T follicular helper cell (primary cell): Measurements from ENCODE around the gene PTPN3.

Experiments
- DNase-seq: peaks from one replicate; pipeline ENCODE4 v3.0.0-alpha.2; 2020; ENCODE audit warnings: low read depth

The PTPN3 gene

GRCh38 chr9:109506097-109506712 is 8.1 kb upstream of the PTPN3 start:
- DNase-seq = no peak

- no peak for DNase-seq
Measured at GRCh38 chr9:109504689-109505088, 6.6 kb upstream of the PTPN3 start.

GRCh38 chr9:109500421-109500974 is 2.4 kb upstream of the PTPN3 start:
- DNase-seq = no peak

- DNase-seq = no peak
Measured at GRCh38 chr9:109499631-109500410, 1.7 kb upstream of the PTPN3 start.

DNA sequence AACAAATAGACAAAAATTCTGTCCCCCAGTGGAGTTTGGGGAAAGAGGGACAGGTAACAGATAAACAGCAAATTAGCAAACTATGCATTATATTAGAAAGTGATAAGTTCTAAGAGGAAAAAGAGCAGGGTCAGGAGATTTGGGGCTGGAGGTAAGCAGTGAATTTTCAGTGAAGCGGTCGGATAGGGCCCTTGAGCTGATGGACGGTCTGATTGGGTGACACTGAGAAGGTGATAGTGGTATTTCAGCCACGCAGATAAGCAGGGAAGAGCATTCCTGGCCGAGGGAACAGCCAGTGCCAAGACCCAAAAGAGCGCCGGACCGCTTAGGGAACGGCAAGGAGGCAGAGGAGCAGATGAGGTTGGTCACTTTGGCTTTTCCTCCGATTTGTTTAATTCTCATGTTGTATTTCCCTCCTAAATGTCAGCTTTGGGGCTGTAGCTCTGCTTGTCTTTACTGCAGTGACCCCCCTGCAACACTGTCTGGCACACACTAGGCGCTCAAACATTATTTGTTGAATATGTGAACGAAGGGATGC is 1.1 kb upstream of the PTPN3 start:
- DNase-seq = no peak

DNA sequence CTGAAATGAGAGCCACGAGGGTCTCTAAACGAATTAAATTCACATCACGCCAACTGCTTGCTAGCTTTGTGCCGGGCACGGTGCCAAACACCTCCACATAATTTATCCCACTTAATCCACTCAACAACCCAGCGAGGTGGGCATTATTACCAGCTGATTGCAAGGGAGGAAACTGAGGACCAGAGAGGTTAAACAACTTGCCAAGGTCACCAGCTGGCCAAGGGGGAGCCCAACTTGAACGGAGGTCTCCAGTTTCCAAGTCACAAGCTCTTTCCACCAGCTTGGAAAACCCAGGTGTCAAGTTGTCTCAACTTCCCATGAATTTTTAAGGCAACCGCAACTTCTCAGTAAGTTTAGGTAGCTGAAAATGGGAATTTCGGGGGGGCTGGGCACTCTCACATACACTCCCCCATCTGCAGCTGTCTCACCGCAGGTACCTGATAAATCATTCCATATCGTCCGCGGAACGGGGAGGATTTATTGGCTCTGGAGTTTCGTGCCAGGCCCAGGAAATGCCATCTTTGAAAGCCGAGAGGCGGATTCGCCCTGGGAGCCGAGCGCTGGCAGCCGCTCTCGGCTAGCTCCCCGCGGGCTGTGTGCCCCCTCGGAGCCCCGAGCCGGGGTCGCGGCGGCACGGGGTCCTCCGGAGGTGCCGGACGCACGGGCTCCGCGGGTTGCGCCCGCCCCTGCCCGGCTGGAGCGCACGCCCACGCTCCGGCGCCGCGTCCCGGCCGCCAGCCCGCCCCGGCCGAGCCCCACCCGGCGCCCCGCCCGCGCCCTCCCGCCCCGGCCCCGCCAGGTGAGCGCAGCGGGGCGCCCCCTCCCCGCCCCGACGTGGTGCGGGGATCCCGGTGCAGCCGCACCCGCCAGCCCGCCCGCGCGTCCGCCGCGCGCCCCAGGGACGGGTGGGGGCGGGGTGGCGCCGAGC is 617 bp downstream of the PTPN3 start:
- no peak for DNase-seq

- no peak for DNase-seq
Measured at GRCh38 chr9:109496841-109497225, 1.3 kb downstream of the PTPN3 start.

- DNase-seq = no peak
Measured at GRCh38 chr9:109496218-109496617, 1.9 kb downstream of the PTPN3 start.

DNA sequence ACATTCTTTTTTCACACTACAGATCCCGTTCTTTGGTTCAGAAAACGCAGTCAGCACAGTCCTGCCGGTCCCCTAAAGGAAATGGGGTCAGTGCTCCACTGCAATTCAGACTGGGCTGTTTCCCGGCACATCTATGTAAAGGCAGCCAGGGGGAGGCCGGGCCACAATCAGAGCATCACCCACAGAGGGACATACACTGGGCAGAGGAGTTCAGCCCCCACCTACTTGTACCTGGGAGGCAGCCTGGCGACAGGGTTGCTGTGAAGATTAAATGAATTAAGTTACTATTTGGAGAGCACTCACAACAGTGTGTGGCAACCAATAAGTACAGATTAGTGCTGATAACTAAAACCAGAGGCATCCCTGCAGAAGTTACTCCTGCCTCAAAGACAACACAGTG is 4.5 kb downstream of the PTPN3 start:
- no peak for DNase-seq

GRCh38 chr9:109491590-109491989 is 6.5 kb downstream of the PTPN3 start:
- DNase-seq = no peak

- no peak for DNase-seq
Measured at GRCh38 chr9:109488791-109489492, 9.2 kb downstream of the PTPN3 start.

- DNase-seq = no peak
Measured at GRCh38 chr9:109488351-109488750, 9.8 kb downstream of the PTPN3 start.

- no peak for DNase-seq
Measured at GRCh38 chr9:109487247-109487646, 10.9 kb downstream of the PTPN3 start.

DNA sequence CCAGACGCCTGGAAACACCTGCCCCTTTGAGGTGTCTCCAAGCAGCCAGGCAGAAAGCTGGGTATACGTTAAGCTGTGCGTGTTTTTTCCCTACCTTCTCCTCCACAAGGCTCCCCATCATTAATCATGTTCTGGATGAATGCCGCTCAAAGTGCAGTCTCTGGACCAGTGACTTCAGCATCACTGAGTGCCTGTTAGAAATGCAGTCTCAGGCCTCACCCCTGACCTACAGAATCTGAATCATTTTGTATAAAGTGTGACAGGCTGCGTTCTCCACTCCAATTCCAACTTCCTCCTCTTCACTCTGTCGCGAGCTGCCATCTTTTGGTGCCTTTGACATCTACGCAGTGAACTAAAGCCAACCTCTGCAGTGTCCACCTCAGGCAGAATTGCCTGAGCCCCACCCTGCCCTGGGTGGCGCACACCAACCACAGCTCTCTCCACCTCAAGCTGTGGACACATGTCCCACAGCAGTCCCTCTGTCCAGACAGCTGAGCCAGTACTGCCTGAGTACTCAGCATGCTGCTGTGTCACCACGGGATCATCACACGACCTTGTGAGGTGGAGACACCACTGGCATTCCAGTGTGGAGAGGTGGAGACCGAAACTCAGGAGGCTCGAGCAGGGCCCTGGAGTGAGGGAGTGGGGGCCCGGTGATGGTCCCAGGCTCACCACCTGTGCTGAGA is 14.2 kb downstream of the PTPN3 start:
- DNase-seq = no peak

- DNase-seq = no peak
Measured at GRCh38 chr9:109482391-109482916, 15.7 kb downstream of the PTPN3 start.

- no peak for DNase-seq
Measured at GRCh38 chr9:109481856-109482255, 16.3 kb downstream of the PTPN3 start.

DNA sequence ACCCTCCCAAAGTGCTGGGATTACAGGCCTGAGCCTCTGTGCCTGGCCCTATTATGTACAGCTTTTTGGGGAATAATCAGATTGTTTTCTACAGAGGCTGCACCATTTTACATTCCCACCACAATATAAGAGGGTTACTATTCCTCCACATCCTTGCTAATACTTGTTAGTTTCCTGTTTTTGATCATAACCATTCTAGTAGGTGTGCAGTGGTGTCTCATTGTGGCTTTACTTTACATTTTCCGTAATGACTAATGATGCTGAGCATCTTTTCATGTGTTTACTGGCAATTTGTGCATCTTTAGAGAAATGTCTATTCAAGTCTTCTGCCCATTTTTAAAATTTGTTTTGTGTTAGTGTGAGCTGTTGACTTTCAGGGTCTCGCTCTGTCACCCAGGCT is 18.3 kb downstream of the PTPN3 start:
- no peak for DNase-seq

- no peak for DNase-seq
Measured at GRCh38 chr9:109478665-109479380, 19.3 kb downstream of the PTPN3 start.

DNA sequence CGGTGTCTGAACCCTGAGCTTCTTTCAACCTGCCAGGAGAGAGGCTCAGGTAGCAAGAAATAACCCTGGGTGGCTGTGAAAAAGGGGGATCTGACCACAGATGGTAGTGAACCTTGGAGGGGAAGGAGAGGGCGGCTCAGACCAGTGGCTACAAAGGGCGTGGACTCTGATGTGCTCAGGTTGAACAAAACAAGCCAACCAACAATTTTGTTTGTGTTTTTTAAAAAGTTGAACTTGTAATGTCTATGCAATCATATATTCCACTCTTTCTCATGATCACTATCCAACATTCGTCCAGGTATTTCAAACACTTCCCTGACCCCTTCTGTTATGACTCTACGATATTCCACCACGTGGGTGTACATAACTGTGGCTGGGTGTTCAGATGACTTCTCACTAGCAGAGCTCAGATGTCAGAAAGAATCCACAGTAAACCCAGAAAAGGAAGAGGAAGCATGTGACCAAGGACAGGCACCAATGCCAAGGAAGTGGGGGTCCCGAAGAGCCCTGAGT is 20.0 kb downstream of the PTPN3 start:
- DNase-seq = no peak
